ENCODE results near the gene SHANK3.

SHANK3 gene

GRCh38 chr22:50626314-50626849, 46.2 kb upstream of the SHANK3 start:
- no peak overlapping the region for H3K27ac ChIP-seq (ENCODE audit: extremely low read depth, low read depth, low read length)
- ChIA-PET CTCF (interaction anchor here (0.7 kb wide), 1 partner anchor 65 kb away, joined by 5 read pairs; no protein-coding TSS in a partner anchor), POLR2A (interaction anchor here (0.7 kb wide), 1 partner anchor 43 kb away, joined by 3 read pairs; the partner anchor contains the start of gene CHKB)
- TF ChIP-seq, protein P1, sequence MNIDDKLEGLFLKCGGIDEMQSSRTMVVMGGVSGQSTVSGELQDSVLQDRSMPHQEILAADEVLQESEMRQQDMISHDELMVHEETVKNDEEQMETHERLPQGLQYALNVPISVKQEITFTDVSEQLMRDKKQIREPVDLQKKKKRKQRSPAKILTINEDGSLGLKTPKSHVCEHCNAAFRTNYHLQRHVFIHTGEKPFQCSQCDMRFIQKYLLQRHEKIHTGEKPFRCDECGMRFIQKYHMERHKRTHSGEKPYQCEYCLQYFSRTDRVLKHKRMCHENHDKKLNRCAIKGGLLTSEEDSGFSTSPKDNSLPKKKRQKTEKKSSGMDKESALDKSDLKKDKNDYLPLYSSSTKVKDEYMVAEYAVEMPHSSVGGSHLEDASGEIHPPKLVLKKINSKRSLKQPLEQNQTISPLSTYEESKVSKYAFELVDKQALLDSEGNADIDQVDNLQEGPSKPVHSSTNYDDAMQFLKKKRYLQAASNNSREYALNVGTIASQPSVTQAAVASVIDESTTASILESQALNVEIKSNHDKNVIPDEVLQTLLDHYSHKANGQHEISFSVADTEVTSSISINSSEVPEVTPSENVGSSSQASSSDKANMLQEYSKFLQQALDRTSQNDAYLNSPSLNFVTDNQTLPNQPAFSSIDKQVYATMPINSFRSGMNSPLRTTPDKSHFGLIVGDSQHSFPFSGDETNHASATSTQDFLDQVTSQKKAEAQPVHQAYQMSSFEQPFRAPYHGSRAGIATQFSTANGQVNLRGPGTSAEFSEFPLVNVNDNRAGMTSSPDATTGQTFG (tag by site-specific recombination; IDR thresholded peaks at IDR 0.05; ENCODE audit: borderline replicate concordance) = no peak
- TF ChIP-seq ZNF776 (tag by site-specific recombination; IDR thresholded peaks at IDR 0.05; ENCODE audit: borderline replicate concordance) (no peak), OSR2 (tag by site-specific recombination; IDR thresholded peaks at IDR 0.05) (no peak), TSHZ1 (tag by site-specific recombination; IDR thresholded peaks at IDR 0.05; ENCODE audit: borderline replicate concordance) (no peak), ZNF202 (tag by site-specific recombination; IDR thresholded peaks at IDR 0.05; ENCODE audit: borderline replicate concordance) (no peak), ZNF624 (tag by site-specific recombination; IDR thresholded peaks at IDR 0.05) (no peak), ZNF521 (tag by site-specific recombination; IDR thresholded peaks at IDR 0.05) (no peak), ZNF114 (tag by site-specific recombination; IDR thresholded peaks at IDR 0.05) (no peak), ZNF654 (tag by site-specific recombination; IDR thresholded peaks at IDR 0.05; ENCODE audit: low read depth) (no peak), PBX3 (CRISPR knock-in tag; IDR thresholded peaks at IDR 0.05) (no peak)
- H3K9me3 ChIP-seq (ENCODE audit: control insufficient read depth, insufficient read depth, low read depth, low read length) = no peaks in the 10 kb centered on the region
- peaks cover under 1% of the 10 kb centered on the region for H3K4me1 ChIP-seq (ENCODE audit: control insufficient read depth, insufficient read depth, low read length)
- no peak overlapping the region for H3K4me3 ChIP-seq (ENCODE audit: low read depth, low read length)
- H3K36me3 ChIP-seq (ENCODE audit: control insufficient read depth in 2 of 2, insufficient read depth in 1 of 2, low read length in 2 of 2) = peaks cover 0 to 11% of the 10 kb centered on the region in 2 experiments; a peak in 1 of 3 replicates

DNA sequence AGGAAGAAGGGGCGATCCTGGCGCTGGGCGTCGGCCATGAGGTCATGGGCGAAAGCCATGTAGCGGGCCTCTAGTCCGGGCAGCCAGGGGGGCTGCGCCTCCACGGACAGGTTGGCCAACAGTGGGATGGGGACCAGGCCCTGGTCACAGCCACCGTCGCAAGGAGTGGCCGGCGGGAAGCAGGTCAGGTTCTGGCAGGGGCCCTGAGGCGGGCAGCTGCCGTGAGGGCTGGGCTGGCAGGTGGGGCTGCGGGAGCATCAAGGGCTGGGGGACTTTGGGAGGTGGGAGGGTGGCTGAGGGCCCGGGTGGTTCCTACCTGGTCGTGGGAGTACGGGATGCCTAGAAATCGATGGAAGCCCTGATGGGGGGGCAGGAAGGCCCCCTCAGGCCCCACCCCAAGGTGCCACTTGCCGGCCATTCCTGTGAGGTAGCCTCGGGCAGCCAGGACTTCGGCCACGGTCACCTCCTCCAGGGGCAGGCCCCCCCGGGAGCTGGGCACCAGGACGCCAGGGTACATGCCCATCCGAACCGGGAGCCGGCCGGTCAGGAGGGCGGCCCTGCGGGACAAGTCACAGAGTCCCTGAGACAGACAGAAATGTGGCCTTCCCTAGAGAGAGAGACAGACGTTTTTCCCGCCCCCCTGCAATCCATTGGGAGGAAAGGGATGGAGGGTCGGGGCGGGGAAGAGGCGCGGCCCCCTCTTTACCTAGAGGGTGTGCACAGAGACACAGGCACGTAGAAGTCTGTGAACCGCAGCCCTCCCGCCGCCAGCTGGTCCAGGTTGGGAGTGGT, 45.6 kb upstream of the SHANK3 start:
- Histone ChIP-seq H3K27ac (ENCODE audit: extremely low read depth, low read depth, low read length) (peak overlapping the region; percentile 73; the same call in 1 of the 2 replicates), H3K4me1 (ENCODE audit: control insufficient read depth, insufficient read depth, low read length) (no peaks in the 10 kb centered on the region; the same call in 1 of the 2 replicates), H3K4me3 (ENCODE audit: low read depth, low read length) (peak overlapping the region; percentile 71), H3K9me3 (ENCODE audit: control insufficient read depth, insufficient read depth, low read depth, low read length) (no peaks in the 10 kb centered on the region), H3K36me3 (ENCODE audit: control insufficient read depth in 2 of 2, insufficient read depth in 1 of 2, low read length in 2 of 2) (peaks cover 0 to 11% of the 10 kb centered on the region in 2 experiments; a peak in 1 of 3 replicates)
- ChIA-PET CTCF (interaction anchor here (0.7 to 1.5 kb wide), 5 partner anchors 14 to 148 kb away, joined by 3 to 5 read pairs (median 3); no protein-coding TSS in a partner anchor), POLR2A (interaction anchor here (1.0 to 1.6 kb wide), 2 partner anchors 45 to 119 kb away, joined by 3 to 8 read pairs; partner anchors contain the start of genes LMF2 and NCAPH2)
- TF ChIP-seq ZNF707 (tag by site-specific recombination; IDR thresholded peaks at IDR 0.05) (no peak), ZNF514 (tag by site-specific recombination; IDR thresholded peaks at IDR 0.05) (no peak), SCRT1 (tag by site-specific recombination; IDR thresholded peaks at IDR 0.05; ENCODE audit: borderline replicate concordance) (no peak), PBX3 (CRISPR knock-in tag; IDR thresholded peaks at IDR 0.05) (peak; percentile 56; the same call in 1 of the 2 replicates), OSR2 (tag by site-specific recombination; IDR thresholded peaks at IDR 0.05) (no peak), GLIS2 (tag by site-specific recombination; IDR thresholded peaks at IDR 0.05) (peak; percentile 63; the same call in 1 of the 2 replicates), ZNF768 (tag by site-specific recombination; IDR thresholded peaks at IDR 0.05) (no peak), ZNF37A (tag by site-specific recombination; IDR thresholded peaks at IDR 0.05) (no peak), TCF7L2 (IDR thresholded peaks at IDR 0.05; ENCODE audit: borderline replicate concordance, low read depth, low read length) (no peak), ZNF274 (IDR thresholded peaks at IDR 0.05; ENCODE audit: low read length) (no peak), ZNF274 (tag by site-specific recombination; IDR thresholded peaks at IDR 0.05; ENCODE audit: borderline replicate concordance) (no peak), ZNF558 (tag by site-specific recombination; IDR thresholded peaks at IDR 0.05) (no peak), ZNF24 (tag by site-specific recombination; IDR thresholded peaks at IDR 0.05) (no peak), GLIS1 (tag by site-specific recombination; IDR thresholded peaks at IDR 0.05) (no peak)
